ENCODE results near the gene TTI1.

The TTI1 gene

DNA sequence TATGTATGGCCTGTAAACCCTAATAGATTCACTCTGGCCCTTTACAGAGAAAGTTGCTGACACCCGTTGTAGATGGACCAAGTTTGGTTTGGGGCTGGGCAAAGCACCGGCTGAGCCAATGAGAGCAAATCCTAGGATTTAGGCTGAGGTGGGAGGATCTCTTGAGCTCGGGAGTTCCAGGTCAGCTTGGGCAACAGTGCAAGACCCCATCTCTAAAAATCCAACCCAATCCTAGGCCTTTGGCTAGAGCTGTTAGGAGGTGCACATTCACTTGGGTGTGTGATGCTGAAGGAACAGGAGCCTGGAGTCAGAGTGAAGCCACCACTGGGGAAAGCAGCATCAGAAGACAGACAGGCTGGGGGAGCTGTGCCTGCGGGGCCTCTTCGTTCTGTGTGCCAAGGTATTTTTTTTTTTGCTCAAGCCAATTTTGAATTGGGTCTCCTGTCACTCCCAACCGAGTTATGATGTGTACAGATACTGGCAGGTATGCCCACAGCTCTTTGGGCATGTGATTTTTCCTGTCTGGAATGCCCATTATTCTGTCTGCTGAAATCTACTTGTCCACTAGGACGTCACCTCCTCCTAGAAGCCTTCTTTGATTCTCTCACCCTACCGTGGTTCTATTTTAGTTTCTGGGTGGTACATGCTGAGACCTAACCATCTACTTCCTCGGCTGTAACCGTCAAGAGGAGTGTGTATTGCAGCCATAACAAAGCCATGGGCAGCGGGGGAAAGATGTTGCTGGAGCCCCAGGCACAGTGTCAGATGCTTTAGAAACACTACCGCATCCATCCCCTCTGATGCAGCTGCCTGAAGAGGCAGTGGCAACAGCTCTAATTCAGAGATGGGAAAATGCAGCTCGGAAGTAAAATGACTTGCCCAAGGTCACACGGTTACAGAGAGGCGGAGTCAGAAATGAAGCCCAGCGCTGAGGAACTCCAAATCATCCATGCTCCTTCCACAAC, 54.0 kb downstream of the TTI1 start:
- TF ChIP-seq, protein P1, sequence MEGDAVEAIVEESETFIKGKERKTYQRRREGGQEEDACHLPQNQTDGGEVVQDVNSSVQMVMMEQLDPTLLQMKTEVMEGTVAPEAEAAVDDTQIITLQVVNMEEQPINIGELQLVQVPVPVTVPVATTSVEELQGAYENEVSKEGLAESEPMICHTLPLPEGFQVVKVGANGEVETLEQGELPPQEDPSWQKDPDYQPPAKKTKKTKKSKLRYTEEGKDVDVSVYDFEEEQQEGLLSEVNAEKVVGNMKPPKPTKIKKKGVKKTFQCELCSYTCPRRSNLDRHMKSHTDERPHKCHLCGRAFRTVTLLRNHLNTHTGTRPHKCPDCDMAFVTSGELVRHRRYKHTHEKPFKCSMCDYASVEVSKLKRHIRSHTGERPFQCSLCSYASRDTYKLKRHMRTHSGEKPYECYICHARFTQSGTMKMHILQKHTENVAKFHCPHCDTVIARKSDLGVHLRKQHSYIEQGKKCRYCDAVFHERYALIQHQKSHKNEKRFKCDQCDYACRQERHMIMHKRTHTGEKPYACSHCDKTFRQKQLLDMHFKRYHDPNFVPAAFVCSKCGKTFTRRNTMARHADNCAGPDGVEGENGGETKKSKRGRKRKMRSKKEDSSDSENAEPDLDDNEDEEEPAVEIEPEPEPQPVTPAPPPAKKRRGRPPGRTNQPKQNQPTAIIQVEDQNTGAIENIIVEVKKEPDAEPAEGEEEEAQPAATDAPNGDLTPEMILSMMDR (IDR thresholded peaks at IDR 0.05; ENCODE audit: unreplicated experiment in 3 of 3) = no peak
- H3K9me3 Mint-ChIP-seq = no peaks in the 10 kb centered on the region
- H3K27me3 Mint-ChIP-seq (ENCODE audit: low read depth) = peaks cover 6% of the 10 kb centered on the region
- H3K27ac Mint-ChIP-seq = no peak overlapping the region
- no peak overlapping the region for H3K4me3 Mint-ChIP-seq
- H3K36me3 Mint-ChIP-seq (ENCODE audit: low read depth) = peaks cover 20% of the 10 kb centered on the region
- H3K4me1 Mint-ChIP-seq = peaks cover 35% of the 10 kb centered on the region

DNA sequence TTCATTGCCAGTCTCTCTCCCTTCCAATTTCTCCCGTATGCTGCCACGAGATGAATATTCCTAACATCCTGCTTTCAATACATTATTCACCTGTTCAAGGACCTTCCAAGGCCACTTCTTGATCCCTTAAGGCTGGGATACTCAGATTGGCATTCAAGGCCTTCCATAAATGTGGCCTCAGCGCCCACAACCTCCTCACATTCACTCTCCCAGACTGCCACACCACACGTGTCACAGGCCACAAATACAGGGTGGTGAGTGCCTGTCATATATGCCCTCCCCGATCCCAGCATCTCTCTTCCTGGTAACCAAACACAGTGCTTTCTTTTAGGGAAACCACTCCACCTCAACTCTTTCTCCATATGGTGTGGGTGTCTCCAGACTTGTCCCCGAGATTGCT, 55.5 kb downstream of the TTI1 start:
- peaks cover 6% of the 10 kb centered on the region for H3K27me3 Mint-ChIP-seq (ENCODE audit: low read depth)
- H3K27ac Mint-ChIP-seq = no peak overlapping the region
- TF ChIP-seq, protein P1 (IDR thresholded peaks at IDR 0.05; ENCODE audit: unreplicated experiment in 3 of 3) = no peak
- H3K36me3 Mint-ChIP-seq (ENCODE audit: low read depth) = peaks cover 12% of the 10 kb centered on the region
- peaks cover 22% of the 10 kb centered on the region for H3K4me1 Mint-ChIP-seq
- peak overlapping the region in 1 of 3 experiments; percentile 39 for H3K4me3 Mint-ChIP-seq
- H3K9me3 Mint-ChIP-seq = no peaks in the 10 kb centered on the region

DNA sequence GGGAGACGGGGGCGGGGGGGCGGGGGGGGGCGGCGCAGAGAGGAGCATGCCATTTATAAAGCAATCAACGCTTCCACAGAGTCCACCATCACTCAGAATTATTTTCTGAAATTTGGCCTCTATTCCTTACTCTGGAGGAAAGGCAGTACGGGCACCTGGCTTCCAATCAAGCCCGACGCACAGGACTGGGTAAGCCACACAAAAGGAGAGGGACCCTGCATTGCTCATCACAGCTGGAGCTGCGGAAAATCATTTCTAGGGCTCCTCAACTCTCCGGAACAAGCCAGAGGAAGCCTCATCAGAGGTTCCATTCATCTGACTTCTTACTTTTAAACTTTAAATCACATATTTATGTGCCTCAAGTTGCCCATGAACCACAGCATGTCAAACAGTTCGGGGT, 55.9 kb downstream of the TTI1 start:
- peaks cover 7% of the 10 kb centered on the region for H3K36me3 Mint-ChIP-seq (ENCODE audit: low read depth)
- H3K27me3 Mint-ChIP-seq (ENCODE audit: low read depth) = peaks cover 6% of the 10 kb centered on the region
- no peak overlapping the region for H3K4me3 Mint-ChIP-seq
- H3K4me1 Mint-ChIP-seq = peaks cover 17% of the 10 kb centered on the region
- no peak overlapping the region for H3K27ac Mint-ChIP-seq
- no peaks in the 10 kb centered on the region for H3K9me3 Mint-ChIP-seq
- TF ChIP-seq, protein P1 (IDR thresholded peaks at IDR 0.05; ENCODE audit: unreplicated experiment in 3 of 3) = no peak

DNA sequence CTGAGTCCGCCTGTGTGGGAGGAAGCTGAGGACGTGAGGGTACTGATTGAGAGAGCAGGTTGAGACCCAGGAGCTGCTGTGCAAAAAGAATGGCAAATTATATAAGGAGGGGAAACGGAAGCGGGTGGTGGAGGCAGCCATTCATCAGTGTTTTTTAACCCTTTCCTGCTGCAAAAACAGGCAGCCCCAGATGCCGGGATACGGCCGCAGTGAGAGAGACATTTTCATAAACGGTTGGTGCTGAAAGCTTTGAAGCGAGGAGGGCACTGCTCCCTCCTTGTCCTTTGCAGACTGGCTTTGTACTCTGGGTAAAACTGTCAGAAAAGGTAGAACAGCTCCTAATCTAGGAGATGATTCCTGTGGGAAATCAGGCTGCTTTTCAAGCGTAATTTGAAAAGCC, 56.4 kb downstream of the TTI1 start:
- H3K4me3 Mint-ChIP-seq = peak overlapping the region; percentile 27 to 58 (median 48)
- peaks cover 16% of the 10 kb centered on the region for H3K4me1 Mint-ChIP-seq
- peaks cover 6% of the 10 kb centered on the region for H3K27me3 Mint-ChIP-seq (ENCODE audit: low read depth)
- H3K36me3 Mint-ChIP-seq (ENCODE audit: low read depth) = peaks cover 5% of the 10 kb centered on the region
- TF ChIP-seq, protein P1 (IDR thresholded peaks at IDR 0.05; ENCODE audit: unreplicated experiment in 3 of 3) = no peak
- no peak overlapping the region for H3K27ac Mint-ChIP-seq
- no peaks in the 10 kb centered on the region for H3K9me3 Mint-ChIP-seq

DNA sequence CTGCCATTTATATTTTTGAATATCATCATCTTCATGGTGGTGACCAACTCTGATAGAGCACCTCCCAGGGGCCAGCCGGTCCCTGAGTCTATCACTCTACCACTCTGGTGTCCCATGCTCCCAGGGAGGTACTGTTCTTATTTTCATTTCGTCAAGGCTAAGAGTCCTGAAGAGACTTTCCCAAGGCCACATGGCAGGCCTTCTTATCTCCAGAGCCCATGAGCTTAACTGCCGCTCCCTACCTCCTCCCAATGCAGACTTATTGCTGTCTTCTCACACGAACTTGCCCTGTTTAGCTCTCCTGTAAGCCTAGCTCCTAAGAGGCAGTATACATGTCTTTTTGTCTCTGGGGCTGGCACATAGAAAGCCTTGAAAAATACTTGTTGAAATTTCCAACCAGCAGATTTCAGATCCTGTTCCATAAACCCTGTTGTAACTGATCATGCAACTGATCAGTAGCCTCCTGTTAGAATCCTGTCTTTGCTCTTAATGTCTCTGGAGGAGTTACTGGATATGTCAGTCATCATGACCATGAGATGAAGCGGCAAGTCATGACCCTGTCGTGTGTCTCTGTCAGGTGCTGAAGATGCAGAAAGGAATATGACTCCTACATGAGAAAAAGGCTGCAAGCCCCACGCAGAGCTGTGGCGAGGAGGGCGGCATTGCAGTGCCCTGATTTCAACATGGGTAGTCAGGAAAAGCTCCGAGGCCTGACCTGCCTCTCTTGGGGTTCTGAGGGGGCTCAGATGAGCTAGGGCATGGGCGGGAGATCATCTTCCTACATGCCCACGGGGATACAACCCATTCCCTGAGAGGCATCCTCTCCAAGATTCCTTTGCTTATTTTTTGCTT, 60.0 kb downstream of the TTI1 start:
- no peak overlapping the region for H3K27ac Mint-ChIP-seq
- H3K27me3 Mint-ChIP-seq (ENCODE audit: low read depth) = peaks cover 6% of the 10 kb centered on the region
- H3K4me3 Mint-ChIP-seq = no peak overlapping the region
- peaks cover 19% of the 10 kb centered on the region for H3K4me1 Mint-ChIP-seq
- TF ChIP-seq, protein P1 (IDR thresholded peaks at IDR 0.05; ENCODE audit: unreplicated experiment in 3 of 3) = no peak
- H3K9me3 Mint-ChIP-seq = peaks cover 6% of the 10 kb centered on the region
- H3K36me3 Mint-ChIP-seq (ENCODE audit: low read depth) = no peaks in the 10 kb centered on the region
